Calu3 (cell line): ENCODE data around the gene FGFR2. TPM values are rescaled to one million over a fixed set of nuclear protein-coding genes. Genes with fewer than 3 reads are reported as not detected.

Source experiments
- BruUV-seq: library from RNA; stranded (reverse); fragments of 400-500 nt; replicated peaks from 2 replicates; lab custom pipeline; 2021; lab: Mats Ljungman, UMichigan
- CTCF ChIA-PET: fragments of 300-600 bp; sonication (Branson Sonifier 250); formaldehyde crosslinking; loops from one replicate; lab custom pipeline; 2022; ENCODE audit warnings: antibody characterized with exemption; lab: Charles Lee
- DNase-seq: peaks from one replicate; pipeline ENCODE4 v3.0.0; 2022
- H3K27ac Mint-ChIP-seq: one replicate; pipeline ENCODE4 v1.8.0; 2022; ENCODE audit warnings: mixed read lengths; ENCODE audit not compliant: unreplicated experiment
- H3K27me3 Mint-ChIP-seq: one replicate; pipeline ENCODE4 v1.8.0; 2022; ENCODE audit warnings: mixed read lengths; ENCODE audit not compliant: unreplicated experiment
- H3K36me3 Mint-ChIP-seq: one replicate; pipeline ENCODE4 v1.8.0; 2022; ENCODE audit warnings: mild to moderate bottlenecking, moderate library complexity, mixed read lengths; ENCODE audit not compliant: insufficient read depth, unreplicated experiment
- H3K4me1 Mint-ChIP-seq: one replicate; pipeline ENCODE4 v1.8.0; 2022; ENCODE audit warnings: mild to moderate bottlenecking, low read depth, mixed read lengths; ENCODE audit not compliant: unreplicated experiment
- H3K4me3 Mint-ChIP-seq: one replicate; pipeline ENCODE4 v1.8.0; 2022; ENCODE audit warnings: mild to moderate bottlenecking, low read depth, moderate library complexity, mixed read lengths; ENCODE audit not compliant: unreplicated experiment
- H3K9me3 Mint-ChIP-seq: one replicate; pipeline ENCODE4 v1.8.0; 2022; ENCODE audit warnings: low read depth, mixed read lengths; ENCODE audit not compliant: unreplicated experiment
- intact Hi-C: fragments of 100-400 bp; cut with micrococcal nuclease; formaldehyde crosslinking; loops from one replicate; pipeline ENCODE4 v1.10.0; 2022; ENCODE audit not compliant: unreplicated experiment
- total RNA-seq: library from RNA; stranded (reverse); gene quantifications from 2 replicates; pipeline ENCODE4 v1.2.3, GENCODE V29; 2022
- TF ChIP-seq, protein P1 (sequence below): fragments of 200-600 bp; IDR thresholded peaks from one replicate; pipeline ENCODE4 v1.8.0; 2022; ENCODE audit warnings: antibody characterized with exemption; ENCODE audit not compliant: unreplicated experiment

FGFR2 gene
- total RNA-seq, 1 experiment from 2014 or later, result 57.9 TPM

DNA sequence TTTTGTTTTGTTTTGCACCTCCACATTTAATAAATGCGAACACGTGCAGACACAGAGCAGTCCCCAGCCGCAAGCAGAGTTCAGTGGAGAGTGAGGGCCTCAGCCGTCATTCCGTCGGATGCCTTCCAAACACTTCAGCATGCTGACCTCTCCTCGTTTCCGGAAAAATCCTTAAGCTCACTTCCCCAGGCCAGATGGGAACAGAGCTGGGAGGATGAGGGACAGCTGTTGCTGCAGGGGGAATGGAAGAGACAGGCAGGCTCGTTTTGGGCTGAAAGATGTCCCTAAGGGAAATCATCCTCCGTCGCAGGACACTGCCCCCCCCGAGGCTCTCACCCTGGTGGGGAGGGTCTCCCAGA, 17.2 kb upstream of the FGFR2 start:
- H3K9me3 Mint-ChIP-seq, result no peaks in the 10 kb centered on the region
- intact Hi-C loops, result no loop called here

DNA sequence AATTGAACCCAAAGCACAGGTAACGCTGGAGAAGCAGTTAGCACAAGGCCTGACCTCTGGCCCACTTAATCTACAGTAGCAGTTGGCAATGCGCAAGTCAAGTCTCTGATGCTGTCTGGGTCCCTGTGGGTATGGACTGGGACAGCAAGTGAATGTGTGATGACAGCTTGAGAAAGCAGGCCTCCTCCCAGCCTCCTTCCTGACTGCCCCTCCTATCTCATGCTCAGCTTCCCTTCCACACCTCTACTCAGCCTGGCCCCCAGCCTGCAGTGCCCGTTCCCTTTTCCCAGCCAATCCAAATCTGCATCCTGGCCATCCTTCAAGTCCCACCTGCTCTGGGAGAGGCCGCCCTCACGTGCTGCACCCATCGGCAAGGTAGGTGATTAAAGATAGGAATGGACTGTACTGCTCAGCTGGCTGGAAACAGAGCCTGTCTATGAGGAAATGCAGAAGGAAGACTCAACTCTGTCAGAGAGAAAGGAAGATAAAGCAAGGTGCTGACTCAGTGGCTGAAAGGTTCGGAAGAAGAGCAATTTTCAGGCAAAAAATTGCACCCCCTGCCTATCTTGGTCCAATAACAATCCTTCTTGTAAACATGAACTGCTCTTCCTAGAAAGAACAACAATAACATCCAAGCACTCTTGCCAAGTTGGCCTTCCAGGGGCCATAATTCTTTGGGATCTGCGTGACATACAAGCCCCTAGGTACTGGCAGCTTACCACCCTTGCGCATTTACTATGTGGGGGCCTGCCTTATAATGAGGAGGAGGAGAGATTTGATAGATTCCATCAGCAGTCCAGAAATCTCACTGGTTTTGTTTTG, 16.6 kb upstream of the FGFR2 start:
- Mint-ChIP-seq H3K36me3 (no peaks in the 10 kb centered on the region), H3K4me3 (no peak overlapping the region), H3K9me3 (no peaks in the 10 kb centered on the region), H3K27ac (no peak overlapping the region), H3K27me3 (no peaks in the 10 kb centered on the region), H3K4me1 (no peaks in the 10 kb centered on the region)
- TF ChIP-seq, protein P1, sequence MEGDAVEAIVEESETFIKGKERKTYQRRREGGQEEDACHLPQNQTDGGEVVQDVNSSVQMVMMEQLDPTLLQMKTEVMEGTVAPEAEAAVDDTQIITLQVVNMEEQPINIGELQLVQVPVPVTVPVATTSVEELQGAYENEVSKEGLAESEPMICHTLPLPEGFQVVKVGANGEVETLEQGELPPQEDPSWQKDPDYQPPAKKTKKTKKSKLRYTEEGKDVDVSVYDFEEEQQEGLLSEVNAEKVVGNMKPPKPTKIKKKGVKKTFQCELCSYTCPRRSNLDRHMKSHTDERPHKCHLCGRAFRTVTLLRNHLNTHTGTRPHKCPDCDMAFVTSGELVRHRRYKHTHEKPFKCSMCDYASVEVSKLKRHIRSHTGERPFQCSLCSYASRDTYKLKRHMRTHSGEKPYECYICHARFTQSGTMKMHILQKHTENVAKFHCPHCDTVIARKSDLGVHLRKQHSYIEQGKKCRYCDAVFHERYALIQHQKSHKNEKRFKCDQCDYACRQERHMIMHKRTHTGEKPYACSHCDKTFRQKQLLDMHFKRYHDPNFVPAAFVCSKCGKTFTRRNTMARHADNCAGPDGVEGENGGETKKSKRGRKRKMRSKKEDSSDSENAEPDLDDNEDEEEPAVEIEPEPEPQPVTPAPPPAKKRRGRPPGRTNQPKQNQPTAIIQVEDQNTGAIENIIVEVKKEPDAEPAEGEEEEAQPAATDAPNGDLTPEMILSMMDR, result no peak
- DNase-seq, result no peak
- intact Hi-C loops, result no loop called here
- CTCF ChIA-PET, result interaction anchor here (0.7 kb wide), 1 partner anchor 649 kb away, joined by 4 read pairs; no protein-coding TSS in a partner anchor
- no TSS peak for BruUV-seq

More for the DNA sequence above, 17.2 kb upstream of the FGFR2 start:
- CTCF ChIA-PET, result no interaction called here
- no peak for DNase-seq
- no peaks in the 10 kb centered on the region for H3K27me3 Mint-ChIP-seq
- H3K27ac Mint-ChIP-seq, result no peak overlapping the region
- TF ChIP-seq, protein P1, result no peak
- H3K4me1 Mint-ChIP-seq, result no peaks in the 10 kb centered on the region
- no peaks in the 10 kb centered on the region for H3K36me3 Mint-ChIP-seq
- no TSS peak for BruUV-seq
- no peak overlapping the region for H3K4me3 Mint-ChIP-seq

DNA sequence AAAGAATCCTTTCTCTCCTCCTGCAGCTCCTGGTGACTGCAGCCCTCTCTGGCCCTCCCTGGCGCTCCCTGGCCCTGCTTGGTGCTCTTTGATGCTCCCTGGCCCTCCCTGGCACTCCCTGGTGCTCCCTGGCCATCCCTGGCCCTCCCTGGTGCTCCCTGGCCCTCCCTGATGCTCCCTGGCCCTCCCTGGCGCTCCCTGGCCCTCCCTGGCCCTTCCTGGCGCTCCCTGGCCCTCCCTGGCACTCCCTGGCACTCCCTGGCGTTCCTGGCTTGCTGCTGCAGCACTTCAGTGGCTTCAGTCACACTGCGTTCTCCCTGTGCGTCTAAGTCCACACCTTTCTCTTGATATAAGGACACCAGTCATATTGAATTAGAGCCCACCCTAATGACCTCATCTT, 15.2 kb upstream of the FGFR2 start:
- CTCF ChIA-PET, result no interaction called here
- TF ChIP-seq, protein P1, result no peak
- H3K27me3 Mint-ChIP-seq, result no peaks in the 10 kb centered on the region
- no peak for DNase-seq
- H3K9me3 Mint-ChIP-seq, result no peaks in the 10 kb centered on the region
- intact Hi-C loops, result no loop called here
- no TSS peak for BruUV-seq
- H3K4me3 Mint-ChIP-seq, result no peak overlapping the region
- H3K36me3 Mint-ChIP-seq, result peaks cover 5% of the 10 kb centered on the region
- no peaks in the 10 kb centered on the region for H3K4me1 Mint-ChIP-seq
- no peak overlapping the region for H3K27ac Mint-ChIP-seq

DNA sequence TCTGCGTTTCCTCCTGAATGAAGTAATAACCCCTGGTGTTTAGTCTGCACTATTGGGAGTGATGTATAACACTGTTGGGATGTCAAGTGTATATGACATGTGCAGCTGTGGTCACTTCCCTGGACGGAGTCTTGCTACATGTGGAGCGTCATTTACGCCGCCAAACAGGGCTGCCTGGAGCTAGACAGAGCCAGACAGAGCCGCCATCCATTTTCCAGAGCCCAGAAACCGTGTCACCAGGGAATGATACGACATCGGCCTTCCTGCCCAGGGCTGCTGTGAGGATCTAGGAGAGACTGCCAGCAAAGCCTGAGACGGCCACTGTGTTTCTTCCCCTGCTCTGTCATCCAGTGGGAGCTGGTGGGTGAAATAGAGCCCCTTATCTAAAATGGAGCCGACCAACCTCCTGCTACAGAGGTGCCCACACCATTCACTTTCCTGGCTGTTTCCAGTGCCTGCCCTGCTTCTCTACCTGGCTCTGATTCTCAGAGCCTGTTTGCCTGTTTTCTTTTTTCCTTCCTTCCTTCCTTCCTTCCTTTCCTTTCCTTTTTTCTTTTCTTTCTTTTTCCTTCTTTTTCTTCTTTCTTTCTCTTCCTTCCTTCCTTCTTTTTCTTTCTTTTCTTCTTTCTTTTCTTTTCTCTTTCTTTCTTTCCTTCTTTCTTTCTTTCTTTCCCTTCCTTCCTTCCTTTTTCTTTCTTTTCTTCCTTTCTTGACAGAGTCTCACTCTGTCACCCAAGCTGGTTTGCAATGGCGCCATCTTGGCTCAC, 13.3 kb upstream of the FGFR2 start:
- Mint-ChIP-seq H3K27me3 (no peaks in the 10 kb centered on the region), H3K4me1 (peaks cover 3% of the 10 kb centered on the region), H3K27ac (peak overlapping the region; percentile 23), H3K4me3 (no peak overlapping the region), H3K36me3 (peaks cover 5% of the 10 kb centered on the region), H3K9me3 (no peaks in the 10 kb centered on the region)
- TF ChIP-seq, protein P1, result no peak
- CTCF ChIA-PET, result no interaction called here
- no TSS peak for BruUV-seq
- intact Hi-C loops, result no loop called here
- DNase-seq, result no peak
